Effector memory CD4-positive, alpha-beta T cell (primary cell): ENCODE measurements around the gene MIEF1.

Experiments
- DNase-seq, 3 donors: peaks; one replicate each; pipeline ENCODE4 v3.0.0-alpha.2; 2020
- H3K27ac ChIP-seq: 2 replicates; pipeline ENCODE4 v1.7.0; 2013; ENCODE audit warnings: mild to moderate bottlenecking, low read length, moderate library complexity; ENCODE audit not compliant: insufficient read depth, poor library complexity, severe bottlenecking
- H3K27me3 ChIP-seq: replicated peaks from 2 replicates; pipeline ENCODE4 v1.7.0; 2013; ENCODE audit warnings: mild to moderate bottlenecking, low read length; ENCODE audit not compliant: insufficient read depth, control insufficient read depth, poor library complexity, severe bottlenecking
- H3K36me3 ChIP-seq: 2 replicates; pipeline ENCODE4 v1.7.0; 2013; ENCODE audit warnings: mild to moderate bottlenecking, low read length, moderate library complexity; ENCODE audit not compliant: control insufficient read depth, insufficient read depth
- H3K4me1 ChIP-seq: 2 replicates; pipeline ENCODE4 v1.7.0; 2013; ENCODE audit warnings: low read length, mild to moderate bottlenecking; ENCODE audit not compliant: control insufficient read depth, insufficient read depth, poor library complexity, severe bottlenecking
- H3K4me3 ChIP-seq: 2 replicates; pipeline ENCODE4 v1.7.0; 2013; ENCODE audit warnings: low read length, low read depth, mild to moderate bottlenecking; ENCODE audit not compliant: insufficient read depth, poor library complexity, severe bottlenecking
- H3K9me3 ChIP-seq: 2 replicates; pipeline ENCODE4 v1.7.0; 2013; ENCODE audit warnings: mild to moderate bottlenecking, low read length, moderate library complexity; ENCODE audit not compliant: control insufficient read depth

Gene MIEF1

GRCh38 chr22:39470451-39471291 lies 31.4 kb upstream of the MIEF1 start:
- H3K9me3 ChIP-seq: no peaks in the 10 kb centered on the region
- peaks cover 14% of the 10 kb centered on the region for H3K4me1 ChIP-seq
- no peak for DNase-seq
- H3K27ac ChIP-seq: no peak overlapping the region
- H3K27me3 ChIP-seq: no peaks in the 10 kb centered on the region
- no peaks in the 10 kb centered on the region for H3K36me3 ChIP-seq
- no peak overlapping the region for H3K4me3 ChIP-seq

DNA sequence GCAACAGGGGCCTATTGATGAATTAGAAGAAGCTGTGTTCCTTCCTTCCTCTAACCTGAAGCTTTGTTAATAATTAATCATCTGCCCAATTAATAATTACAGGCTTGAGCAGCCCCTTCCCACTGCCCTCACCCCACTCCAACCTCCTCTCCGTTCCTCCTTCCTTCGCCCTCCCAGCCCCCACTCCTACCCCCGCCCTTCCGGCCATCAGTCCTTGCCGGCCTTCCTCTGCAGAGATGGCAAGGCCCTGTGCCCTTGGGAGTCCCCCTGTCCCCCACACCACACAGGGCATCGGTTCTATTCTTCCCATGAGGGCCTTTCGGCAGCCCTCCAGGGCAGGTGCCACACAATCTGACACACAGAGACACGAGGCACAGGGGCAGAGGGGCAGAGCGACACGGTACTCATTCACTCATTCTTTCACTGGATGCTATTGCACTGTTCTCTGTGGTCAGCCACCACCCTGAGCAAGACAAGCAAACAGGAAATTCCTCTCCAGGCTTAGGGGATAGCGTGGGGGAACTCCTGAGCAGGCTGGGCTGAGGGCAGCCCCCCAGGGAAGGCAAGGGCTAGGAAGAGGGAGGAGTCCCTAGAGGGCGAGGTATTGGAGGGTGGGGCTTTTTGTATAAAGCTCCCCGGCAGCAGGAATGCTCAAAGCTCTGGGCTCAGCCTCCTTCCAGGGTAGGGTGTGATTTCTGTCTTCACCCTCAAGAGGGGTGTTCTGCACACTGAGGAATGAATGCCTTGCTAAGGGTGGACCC lies 30.5 kb upstream of the MIEF1 start:
- H3K4me1 ChIP-seq: peaks cover 14% of the 10 kb centered on the region
- H3K27ac ChIP-seq: no peak overlapping the region
- no peaks in the 10 kb centered on the region for H3K27me3 ChIP-seq
- no peak overlapping the region for H3K4me3 ChIP-seq
- DNase-seq: no peak
- H3K9me3 ChIP-seq: no peaks in the 10 kb centered on the region
- H3K36me3 ChIP-seq: no peaks in the 10 kb centered on the region

DNA sequence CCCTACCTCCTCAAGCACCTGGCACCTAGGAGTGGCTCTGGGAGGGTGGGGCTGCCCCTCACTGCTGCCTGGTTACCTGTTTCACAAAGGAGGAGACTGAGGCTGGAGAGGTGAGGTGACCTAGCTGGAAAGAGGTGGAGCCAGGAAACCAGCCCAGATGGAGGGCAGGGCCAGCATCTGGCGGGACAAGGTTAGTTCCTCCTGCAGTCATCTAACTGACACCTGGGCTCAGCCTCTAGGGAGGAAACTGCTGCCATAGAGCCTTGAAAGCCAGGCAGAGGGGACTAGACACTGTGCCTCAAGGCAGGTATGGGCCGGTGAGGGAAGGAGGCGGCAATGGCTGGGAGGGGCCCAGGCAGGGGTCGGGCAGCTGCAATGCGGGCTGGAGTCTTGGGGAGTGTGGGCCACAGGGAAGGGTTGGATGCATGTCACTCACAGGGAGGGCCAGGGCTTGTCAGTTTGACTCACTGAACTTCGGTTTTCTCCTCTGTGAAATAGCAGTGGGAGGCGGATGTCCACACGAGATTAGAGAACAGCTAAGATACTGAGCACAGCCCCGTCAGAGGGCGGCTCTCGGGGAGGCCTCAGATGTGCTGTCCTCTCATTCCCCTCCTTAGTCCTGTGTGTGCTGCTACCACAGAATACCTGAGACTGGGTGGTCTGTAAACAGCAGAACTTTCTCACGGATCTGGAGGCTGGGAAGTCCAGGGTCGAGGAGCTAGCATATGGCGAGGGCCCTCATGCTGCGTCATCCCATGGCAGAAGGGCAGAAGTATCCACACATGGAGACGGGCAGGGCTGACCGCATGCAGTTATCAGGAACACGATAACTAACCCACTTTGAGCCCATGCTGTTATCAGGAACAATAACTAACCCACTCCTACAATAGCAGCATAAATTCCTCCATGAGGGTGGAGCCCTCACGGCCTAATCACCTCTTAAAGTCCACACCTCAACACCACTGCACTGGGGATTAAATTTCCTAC lies 29.2 kb upstream of the MIEF1 start:
- DNase-seq: no peak
- Histone ChIP-seq H3K4me3 (no peak overlapping the region), H3K27me3 (no peaks in the 10 kb centered on the region), H3K4me1 (peaks cover 14% of the 10 kb centered on the region), H3K9me3 (no peaks in the 10 kb centered on the region), H3K27ac (no peak overlapping the region), H3K36me3 (no peaks in the 10 kb centered on the region)

DNA sequence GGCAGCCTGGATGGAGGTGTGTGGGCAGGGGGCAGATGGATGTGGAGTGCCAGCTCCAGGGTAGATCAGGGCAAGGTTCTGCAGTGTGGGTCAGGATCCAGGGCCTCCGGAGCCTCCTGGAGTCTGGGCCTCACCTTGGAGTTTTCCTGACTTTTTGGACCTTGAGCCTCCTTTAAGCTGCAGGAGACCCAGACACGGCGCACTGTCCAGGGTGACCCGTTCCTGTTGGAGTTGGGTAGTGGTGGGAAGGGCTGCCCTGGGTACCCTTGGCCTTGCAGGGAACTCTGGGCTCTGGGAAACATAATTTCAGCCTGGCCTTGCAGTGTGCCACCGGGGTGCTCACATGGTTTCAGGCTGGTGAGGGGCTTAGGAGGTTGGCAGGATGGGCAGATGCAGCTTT lies 28.2 kb upstream of the MIEF1 start:
- H3K36me3 ChIP-seq: no peaks in the 10 kb centered on the region
- H3K4me3 ChIP-seq: no peak overlapping the region
- DNase-seq: no peak
- H3K27me3 ChIP-seq: no peaks in the 10 kb centered on the region
- H3K4me1 ChIP-seq: peaks cover 14% of the 10 kb centered on the region
- no peaks in the 10 kb centered on the region for H3K9me3 ChIP-seq
- no peak overlapping the region for H3K27ac ChIP-seq

DNA sequence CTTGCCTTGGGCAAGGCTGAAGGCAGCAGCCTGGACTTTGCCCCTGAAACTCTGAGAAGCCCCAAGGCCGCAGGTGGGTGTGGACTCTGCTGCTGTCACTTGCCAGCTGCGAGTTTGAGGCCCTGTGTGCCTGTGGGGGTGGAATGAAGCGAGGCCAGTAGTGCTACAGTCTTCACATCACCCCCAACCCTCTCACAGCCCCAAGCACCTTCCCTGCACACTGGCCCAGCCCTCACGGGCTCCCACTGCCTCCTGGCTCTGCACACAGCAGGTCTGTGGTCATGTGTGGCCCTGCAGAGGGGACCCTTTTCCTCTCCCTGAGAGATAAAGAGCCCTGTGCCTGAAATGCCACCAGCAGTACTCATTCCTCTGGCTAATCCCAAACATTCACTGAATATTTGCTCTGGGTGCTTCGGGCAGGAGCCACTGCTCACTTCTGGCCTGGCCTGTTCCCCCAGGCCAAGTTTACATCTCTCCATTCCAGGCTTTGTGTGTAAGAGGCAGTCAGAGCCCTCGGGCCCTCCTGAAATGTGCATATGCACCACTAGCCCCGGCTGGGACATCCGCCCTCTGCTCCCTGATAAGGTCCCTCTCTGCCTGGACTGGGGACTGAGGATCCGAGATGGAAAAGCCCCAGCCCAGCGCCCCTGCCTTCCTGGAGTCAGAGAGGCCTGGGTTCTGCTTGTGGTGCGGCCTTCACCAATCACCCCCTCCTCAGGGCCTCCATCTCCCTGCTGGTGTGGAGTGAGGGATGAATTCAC lies 27.6 kb upstream of the MIEF1 start:
- DNase-seq: no peak
- no peaks in the 10 kb centered on the region for H3K9me3 ChIP-seq
- peaks cover 14% of the 10 kb centered on the region for H3K4me1 ChIP-seq
- no peaks in the 10 kb centered on the region for H3K27me3 ChIP-seq
- no peak overlapping the region for H3K27ac ChIP-seq
- H3K4me3 ChIP-seq: no peak overlapping the region
- H3K36me3 ChIP-seq: no peaks in the 10 kb centered on the region

DNA sequence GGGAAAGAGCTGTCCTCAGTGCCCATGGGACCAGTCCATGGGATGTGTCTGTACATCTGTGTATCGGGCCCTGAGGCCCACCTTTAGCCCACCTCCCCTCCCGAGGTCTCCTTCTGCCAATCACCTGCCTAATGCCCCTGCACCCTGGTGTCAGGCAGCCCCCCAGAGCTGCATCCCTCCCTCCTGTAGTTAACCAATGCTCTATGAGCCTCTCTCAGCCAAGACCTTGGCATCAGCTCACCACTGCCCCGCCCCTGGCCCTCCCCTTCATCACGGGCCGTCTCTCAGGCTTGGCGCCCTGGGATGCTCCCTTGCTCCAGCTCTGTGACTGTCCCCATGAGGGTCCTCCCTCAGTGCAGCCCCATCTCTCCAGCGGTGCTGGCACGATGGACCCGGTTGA lies 26.8 kb upstream of the MIEF1 start:
- Histone ChIP-seq H3K27ac (no peak overlapping the region), H3K4me1 (peaks cover 14% of the 10 kb centered on the region)

DNA sequence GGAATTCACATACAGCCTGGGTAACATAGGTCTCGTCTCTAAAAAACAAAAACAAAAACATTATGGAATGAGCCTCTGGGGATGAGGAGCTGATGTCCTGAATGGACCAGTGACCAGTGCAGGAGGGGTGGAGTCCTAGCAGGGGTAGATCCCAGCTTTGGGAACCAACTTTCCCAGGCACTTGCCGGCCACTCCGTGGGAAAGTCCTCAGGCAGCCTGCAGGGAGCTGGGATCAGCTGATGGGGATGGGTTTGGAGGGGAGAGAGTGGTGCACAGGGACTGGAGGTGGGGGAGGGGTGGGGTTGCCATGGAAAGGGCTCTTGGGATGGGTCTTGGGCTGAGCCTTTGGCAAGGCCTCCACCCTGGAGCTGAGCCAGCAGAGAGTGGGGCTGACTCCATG lies 26.2 kb upstream of the MIEF1 start:
- no peak overlapping the region for H3K27ac ChIP-seq
- H3K4me1 ChIP-seq: peaks cover 14% of the 10 kb centered on the region
- H3K27me3 ChIP-seq: no peaks in the 10 kb centered on the region
- no peaks in the 10 kb centered on the region for H3K9me3 ChIP-seq
- no peak for DNase-seq
- H3K36me3 ChIP-seq: no peaks in the 10 kb centered on the region
- H3K4me3 ChIP-seq: no peak overlapping the region

More for the DNA sequence above, 26.8 kb upstream of the MIEF1 start:
- H3K36me3 ChIP-seq: no peaks in the 10 kb centered on the region
- H3K27me3 ChIP-seq: no peaks in the 10 kb centered on the region
- H3K9me3 ChIP-seq: no peaks in the 10 kb centered on the region
- no peak for DNase-seq
- no peak overlapping the region for H3K4me3 ChIP-seq

DNA sequence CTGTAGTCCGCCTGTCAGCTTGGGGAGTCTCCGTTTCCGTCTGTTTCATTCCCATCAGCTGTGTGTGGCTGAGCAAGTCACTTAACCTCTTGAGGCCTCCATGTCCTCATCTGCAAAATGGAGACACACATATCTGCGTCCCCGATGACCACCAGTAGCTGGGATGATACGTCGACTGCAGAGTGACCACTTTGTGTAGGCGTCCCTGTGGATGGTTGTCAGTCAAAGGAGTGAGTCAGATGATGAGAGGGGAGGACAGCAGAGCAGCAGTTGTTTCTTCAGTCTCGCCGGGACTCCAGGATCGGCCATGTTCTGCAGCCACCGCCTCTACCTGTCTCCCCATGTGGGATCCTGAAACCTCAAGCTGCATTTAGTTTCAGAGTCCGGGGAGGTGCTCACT lies 25.4 kb upstream of the MIEF1 start:
- Histone ChIP-seq H3K4me1 (peaks cover 10% of the 10 kb centered on the region), H3K27me3 (no peaks in the 10 kb centered on the region)
- DNase-seq: no peak

DNA sequence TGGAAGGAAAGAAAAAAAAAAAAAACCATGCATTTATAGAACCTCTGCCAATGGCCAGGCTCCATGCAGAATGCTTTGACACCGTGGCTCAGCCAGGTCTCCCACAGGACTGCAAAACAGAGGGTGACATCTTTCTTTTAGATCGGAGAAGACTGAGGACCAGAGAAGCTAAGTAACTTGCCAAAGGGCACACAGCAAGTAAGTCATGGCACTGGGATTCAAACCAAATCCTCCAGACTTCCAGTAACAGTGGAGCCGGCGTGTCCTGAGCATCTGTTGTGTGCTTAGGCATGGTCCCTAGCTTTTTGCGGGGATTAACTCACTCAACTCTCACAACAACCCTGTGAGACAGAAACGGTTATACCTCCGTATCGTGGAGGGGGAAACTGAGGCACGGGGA lies 24.5 kb upstream of the MIEF1 start:
- Histone ChIP-seq H3K9me3 (no peaks in the 10 kb centered on the region), H3K4me3 (no peak overlapping the region), H3K4me1 (peaks cover under 1% of the 10 kb centered on the region), H3K27me3 (no peaks in the 10 kb centered on the region), H3K27ac (no peak overlapping the region), H3K36me3 (no peaks in the 10 kb centered on the region)
- no peak for DNase-seq

More for the DNA sequence above, 25.4 kb upstream of the MIEF1 start:
- Histone ChIP-seq H3K9me3 (no peaks in the 10 kb centered on the region), H3K27ac (no peak overlapping the region), H3K4me3 (no peak overlapping the region), H3K36me3 (no peaks in the 10 kb centered on the region)
